Stimulated activated CD8-positive, alpha-beta memory T cell treated with anti-CD3 and anti-CD28 coated beads, Interleukin-15, amount 100 ng/mL, for 4 hours (primary cell): ENCODE data around the gene ATP13A4.

ENCODE experiments used
- DNase-seq, 2 donors: peaks; one replicate each; pipeline ENCODE4 v3.0.0-alpha.2; 2020; ENCODE audit warnings: low read depth in 2 of 2

ATP13A4 gene

DNA sequence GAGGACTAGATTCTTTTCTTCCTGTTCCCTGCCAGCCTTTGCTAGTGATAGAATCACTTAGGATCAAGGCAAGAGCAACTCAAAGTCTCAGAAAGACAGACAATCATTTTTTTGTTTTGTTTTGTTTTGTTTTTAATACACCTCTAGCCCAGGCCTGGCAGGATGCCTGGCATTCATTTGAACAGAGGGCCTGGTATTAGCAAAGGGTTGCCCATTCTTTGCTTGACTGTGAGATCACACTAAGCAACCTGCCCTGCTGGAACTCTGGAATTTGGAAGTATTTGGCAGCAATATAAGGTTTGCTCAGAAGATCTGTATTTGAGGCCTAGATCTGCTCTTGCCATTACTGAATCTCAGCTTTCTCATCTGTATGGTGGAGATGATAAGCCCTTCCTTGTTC, 154.4 kb downstream of the ATP13A4 start:
- DNase-seq: no peak

DNA sequence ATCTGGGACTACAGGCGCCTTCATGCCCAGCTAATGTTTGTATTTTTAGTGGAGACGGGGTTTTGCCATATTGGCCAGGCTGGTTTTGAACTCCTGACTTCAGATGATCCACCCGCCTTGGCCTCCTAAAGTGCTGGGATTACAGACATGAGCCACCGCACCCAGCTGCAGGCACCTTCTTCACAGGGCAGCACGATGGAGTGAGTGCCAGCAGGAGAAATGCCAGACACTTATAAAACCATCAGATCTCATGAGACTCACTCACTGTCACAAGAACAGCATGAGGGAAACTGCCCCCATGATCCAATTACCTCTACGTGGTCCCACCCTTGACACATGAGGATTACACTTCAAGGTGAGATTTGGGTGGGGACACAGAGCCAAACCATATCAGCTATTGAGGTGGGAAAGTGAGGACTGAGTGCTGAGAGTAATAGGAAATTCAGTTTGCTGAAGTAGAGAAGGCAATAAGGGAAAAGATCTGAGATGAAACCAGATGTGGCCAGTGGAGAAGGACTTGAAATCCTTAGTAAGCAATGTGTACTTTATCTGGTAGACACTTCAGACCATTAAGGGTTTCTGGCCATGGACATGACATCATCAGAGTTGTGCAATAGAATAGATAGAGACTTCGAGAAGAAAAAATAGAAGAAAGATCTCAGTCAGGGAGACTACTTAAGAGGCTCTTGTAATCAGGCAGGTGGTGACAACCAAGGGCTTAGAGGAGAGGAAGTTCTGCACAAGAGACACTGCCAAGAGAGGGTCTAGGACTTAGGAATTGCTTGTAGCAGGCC, 158.0 kb downstream of the ATP13A4 start:
- no peak for DNase-seq

DNA sequence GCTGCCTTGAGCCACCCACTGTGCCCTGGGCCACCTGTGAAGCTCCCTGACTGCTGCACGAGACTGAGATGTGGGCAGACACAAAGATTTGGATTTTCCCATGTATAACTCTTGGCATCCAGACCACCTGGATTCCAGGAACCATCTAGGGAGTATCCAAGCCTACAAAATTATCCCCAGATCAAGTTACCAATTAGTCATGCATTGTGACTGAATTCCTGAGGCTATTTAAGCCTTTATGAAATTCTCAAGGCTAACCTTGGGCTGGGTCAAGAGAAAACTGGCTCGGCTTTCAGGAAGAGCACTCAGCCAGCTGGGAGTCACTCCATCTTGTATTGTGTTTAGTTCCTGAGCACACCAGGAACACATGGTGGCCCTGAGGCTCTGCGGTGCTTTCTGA, 162.8 kb downstream of the ATP13A4 start:
- DNase-seq: no peak

DNA sequence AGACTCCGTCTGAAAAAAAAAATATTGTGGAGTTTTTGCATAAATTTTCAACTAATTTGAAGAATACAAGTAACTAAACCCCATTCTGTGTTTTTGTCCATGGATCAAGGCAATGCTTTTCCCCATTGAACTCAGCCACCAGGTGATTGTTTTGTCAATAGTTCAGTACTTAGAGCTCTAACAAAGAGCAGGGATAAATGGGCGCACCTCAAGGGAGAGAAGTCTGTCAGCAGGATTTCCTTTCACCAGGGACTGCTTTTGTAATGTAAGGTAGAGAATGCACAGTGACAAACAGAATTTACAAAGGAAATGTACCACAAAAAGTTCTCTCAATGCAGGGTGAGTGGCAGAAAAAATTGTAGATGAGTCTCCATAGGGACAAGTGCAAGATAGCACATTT, 165.4 kb downstream of the ATP13A4 start:
- no peak for DNase-seq

DNA sequence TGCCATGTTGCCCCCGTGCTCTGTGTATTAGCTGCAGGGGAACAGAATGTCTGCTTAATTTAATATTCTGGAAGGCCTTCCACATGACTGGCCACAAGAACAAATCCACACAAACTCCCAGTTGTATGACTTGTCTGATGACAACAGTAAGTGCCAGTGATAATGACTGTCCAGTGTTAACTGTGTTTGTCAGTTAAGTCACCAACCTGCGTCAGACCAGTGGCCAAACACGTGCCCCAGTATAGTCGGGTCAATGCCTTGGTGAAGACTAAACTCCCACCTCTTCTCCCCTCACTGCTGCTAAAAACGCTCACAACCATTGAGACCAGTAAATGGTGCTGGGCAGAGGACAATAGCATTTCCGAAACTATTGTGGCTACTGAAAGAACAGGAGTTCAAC, 166.3 kb downstream of the ATP13A4 start:
- no peak for DNase-seq

DNA sequence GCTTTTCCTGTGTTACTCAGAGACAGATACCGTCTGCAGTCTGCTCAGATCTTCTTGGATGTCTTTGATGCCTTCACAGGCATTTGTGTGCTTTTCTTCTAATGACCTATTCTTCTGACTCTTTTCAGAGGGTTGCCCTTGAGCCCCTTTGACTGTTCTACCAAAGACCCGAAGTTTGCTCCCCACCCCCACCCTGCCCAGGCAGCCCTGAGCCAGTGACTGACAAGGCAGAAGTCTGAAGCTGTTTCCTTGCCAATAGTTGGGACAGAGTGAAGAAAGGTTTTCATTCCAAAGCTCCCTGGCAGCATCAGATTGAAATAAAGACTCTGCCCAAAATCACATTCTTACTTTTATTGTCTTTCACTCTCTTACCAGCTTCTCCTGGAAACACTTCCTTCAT, 167.1 kb downstream of the ATP13A4 start:
- DNase-seq: no peak

DNA sequence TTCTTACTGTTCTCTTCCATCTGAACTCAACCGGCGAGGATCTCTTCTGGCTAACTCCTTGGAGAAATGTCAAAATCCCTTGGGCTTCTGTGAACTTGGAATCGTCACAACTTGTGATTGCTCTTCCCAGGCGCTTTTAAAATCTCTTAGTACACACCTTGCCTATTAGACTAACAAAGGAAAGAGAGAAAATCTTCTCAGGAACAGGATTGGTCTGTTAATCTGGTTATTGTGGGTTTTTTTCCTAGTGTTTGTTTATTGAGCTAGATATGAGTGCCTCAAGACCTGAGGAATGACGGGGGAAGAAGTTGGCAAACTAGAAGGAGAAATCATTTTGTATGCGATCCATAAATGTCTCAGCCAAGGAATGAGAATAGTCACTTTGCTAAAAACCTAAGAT, 176.0 kb downstream of the ATP13A4 start, which contains the start of gene ATP13A5:
Gene ATP13A5 (minus strand): TSS at position 48 of the 400 bp plus-strand sequence. CDS start 28 bp downstream, at position 20.
- no peak for DNase-seq

DNA sequence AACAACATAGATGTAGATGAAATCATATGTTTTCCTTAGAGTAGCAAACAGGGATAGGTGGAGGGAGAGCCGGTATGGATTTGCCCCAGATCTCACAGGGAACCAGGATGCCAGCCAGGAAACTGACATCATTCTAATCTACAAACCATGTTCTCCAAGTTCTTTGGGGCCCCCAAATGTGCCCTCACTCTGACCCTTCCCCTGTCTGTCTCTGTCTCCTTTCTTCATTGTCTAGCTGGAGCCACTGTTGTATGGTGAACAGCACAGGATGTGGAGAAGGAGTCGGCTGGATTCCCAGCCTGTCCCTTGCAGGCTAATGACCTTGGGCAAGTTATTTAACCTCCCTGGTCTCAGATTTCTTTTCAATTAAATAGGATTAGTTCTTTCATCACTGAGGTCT, 177.1 kb downstream of the ATP13A4 start:
- no peak for DNase-seq

- DNase-seq: no peak
Observed at GRCh38 chr3:193375614-193376013, 179.1 kb downstream of the ATP13A4 start.

DNA sequence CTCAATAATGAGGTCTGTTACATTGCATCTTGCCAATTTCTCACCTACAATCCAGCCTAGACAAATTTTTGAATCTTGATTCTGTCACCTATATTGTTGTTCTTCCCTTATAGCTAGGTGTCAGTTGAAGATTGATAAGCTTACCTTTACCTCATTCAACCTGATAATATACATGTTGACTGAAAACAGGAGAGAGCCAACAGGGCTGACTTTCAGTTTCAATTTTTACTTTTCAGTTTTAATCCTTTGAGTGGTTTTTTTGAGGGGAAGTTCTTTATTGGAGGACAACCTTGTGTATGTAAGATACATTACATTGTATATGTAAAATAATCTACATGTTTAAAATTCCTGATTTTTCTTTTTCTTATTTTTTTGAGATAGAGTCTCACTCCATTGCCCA, 181.9 kb downstream of the ATP13A4 start:
- DNase-seq: no peak

DNA sequence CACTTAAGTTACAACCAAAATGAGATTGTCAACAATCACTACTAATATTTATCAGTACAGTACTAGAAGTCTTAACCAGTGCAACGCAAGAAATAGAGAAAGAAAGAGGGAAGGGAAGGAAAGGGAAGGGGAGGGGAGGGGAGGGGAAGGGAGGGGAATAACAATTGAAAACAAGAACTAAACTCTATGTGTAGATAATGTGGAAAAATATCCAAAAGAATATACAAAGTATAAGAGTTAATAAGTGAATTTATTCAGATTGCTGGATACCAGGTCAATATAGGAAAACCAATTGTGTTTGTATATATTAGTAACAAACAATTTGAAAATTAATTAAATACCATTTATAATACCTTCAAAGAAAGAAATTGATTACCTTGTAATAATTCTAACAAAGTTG, 186.8 kb downstream of the ATP13A4 start:
- no peak for DNase-seq

- DNase-seq: no peak
Observed at GRCh38 chr3:193357291-193357690, 197.4 kb downstream of the ATP13A4 start.

DNA sequence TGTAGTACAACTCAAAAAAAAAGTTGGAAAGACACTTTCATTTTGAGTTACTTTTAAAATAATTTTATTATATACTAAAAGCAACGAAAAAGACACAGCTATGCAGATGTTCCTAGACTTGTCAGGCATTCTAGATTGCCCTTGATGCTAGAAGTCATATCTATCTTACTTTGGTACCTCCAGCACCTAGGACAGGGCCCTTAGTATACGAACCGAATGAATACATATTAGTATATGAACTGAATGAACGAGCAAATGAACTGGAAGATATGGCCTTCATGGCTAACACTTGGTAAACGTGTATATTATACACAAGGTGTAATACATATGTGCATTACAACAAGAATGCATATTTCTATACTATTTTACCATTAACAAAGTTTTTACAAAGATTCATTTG, 200.3 kb downstream of the ATP13A4 start:
- no peak for DNase-seq
